SH-SY5Y (cell line): ENCODE results near the gene ZNF497.

ENCODE experiments used
- GATA2 ChIP-seq: IDR thresholded peaks from 2 replicates; pipeline ENCODE4 v1.6.1; 2011; ENCODE audit warnings: mild to moderate bottlenecking, low read depth, low read length
- GATA3 ChIP-seq: IDR thresholded peaks from 2 replicates; pipeline ENCODE4 v1.6.1; 2011; ENCODE audit warnings: low read depth, mild to moderate bottlenecking, low read length, moderate library complexity

GRCh38 chr19:58388175-58388526, 25.6 kb upstream of the ZNF497 start:
- TF ChIP-seq GATA2, result no peak
- TF ChIP-seq GATA3, result no peak
